K562 (cell line): ENCODE measurements around the gene NBEAL2. TPM values are rescaled to one million over a fixed set of nuclear protein-coding genes. Genes with fewer than 3 reads are reported as not detected.

Source experiments
- BCL6 ChIP-seq: fragments of 250-450 bp; sonication (Bioruptor Pico); IDR thresholded peaks from 2 replicates; pipeline ENCODE4 v1.4.0; 2020
- CLOCK ChIP-seq: fragments of 250-450 bp; sonication (Bioruptor Pico); IDR thresholded peaks from 2 replicates; pipeline ENCODE4 v1.4.0; 2020; ENCODE audit warnings: mild to moderate bottlenecking, moderate library complexity, borderline replicate concordance
- CREM ChIP-seq: IDR thresholded peaks from 2 replicates; pipeline ENCODE4 v1.6.1; 2014; ENCODE audit warnings: antibody characterized with exemption, low read depth
- EHMT2 ChIP-seq: fragments of 450-650 bp; IDR thresholded peaks from 2 replicates; pipeline ENCODE4 v1.6.1; 2018; ENCODE audit warnings: antibody characterized with exemption
- ELF4 ChIP-seq: fragments of 450-650 bp; formaldehyde crosslinking; IDR thresholded peaks from 2 replicates; pipeline ENCODE4 v1.4.0; 2022; ENCODE audit warnings: missing genetic modification characterization
- EP300 ChIP-seq: IDR thresholded peaks from 2 replicates; pipeline ENCODE4 v1.6.1; 2012; ENCODE audit warnings: low read length, improper control_type of control experiment
- KAT8 ChIP-seq: fragments of 450-650 bp; IDR thresholded peaks from 2 replicates; pipeline ENCODE4 v1.6.1; 2016; ENCODE audit warnings: low read depth, mild to moderate bottlenecking
- NR2C1 ChIP-seq, 2 experiments: fragments of 450-650 bp; IDR thresholded peaks; 2 replicates each; pipeline ENCODE4 v1.6.1; 2017; ENCODE audit warnings: mild to moderate bottlenecking in 2 of 2, antibody characterized with exemption in 1 of 2, inconsistent platforms in 1 of 2, missing compliant biosample characterization in 1 of 2, missing genetic modification characterization in 1 of 2
- PML ChIP-seq: IDR thresholded peaks from 2 replicates; pipeline ENCODE4 v1.6.1; 2012; ENCODE audit warnings: low read length, inconsistent platforms
- POLR2AphosphoS2 ChIP-seq: IDR thresholded peaks from 2 replicates; pipeline ENCODE4 v1.6.1; 2012; ENCODE audit warnings: low read length, improper control_type of control experiment
- POU5F1 ChIP-seq: fragments of 150-350 bp; IDR thresholded peaks from 2 replicates; pipeline ENCODE4 v1.6.1; 2014; ENCODE audit warnings: borderline replicate concordance, low read length, low read depth, mild to moderate bottlenecking; ENCODE audit not compliant: partially characterized antibody
- RBM15 ChIP-seq: fragments of 200-400 bp; formaldehyde crosslinking; IDR thresholded peaks from 2 replicates; pipeline ENCODE4 v1.6.1; 2018; ENCODE audit warnings: mild to moderate bottlenecking, low read length, moderate library complexity; ENCODE audit not compliant: insufficient read depth
- SMARCC2 ChIP-seq: fragments of 450-650 bp; IDR thresholded peaks from 2 replicates; pipeline ENCODE4 v1.6.1; 2017; ENCODE audit warnings: antibody characterized with exemption, moderate library complexity, mild to moderate bottlenecking, low read depth
- SUPT5H ChIP-seq: fragments of 450-650 bp; IDR thresholded peaks from 2 replicates; pipeline ENCODE4 v1.6.1; 2016
- ZNF165 ChIP-seq: fragments of 250-450 bp; sonication (Bioruptor Pico); IDR thresholded peaks from 2 replicates; pipeline ENCODE4 v1.4.0; 2020; ENCODE audit warnings: borderline replicate concordance
- ZNF551 ChIP-seq: fragments of 250-450 bp; sonication (Bioruptor Pico); IDR thresholded peaks from 2 replicates; pipeline ENCODE4 v1.5.0; 2021; ENCODE audit warnings: mild to moderate bottlenecking, moderate library complexity
- ZSCAN29 ChIP-seq: fragments of 450-650 bp; IDR thresholded peaks from 2 replicates; pipeline ENCODE4 v1.6.1; 2017
- polyA plus RNA-seq, 8 experiments: library from polyadenylated mRNA; depleted of rRNA in 4 of 8; stranded (reverse) in 5 of 8; unstranded in 3 of 8; fragments of >200 nt; fragmentation: Nextera tagmentation in 2 of 8; fragmentation: Illumina TruSeq in 1 of 8; extraction: Ambion mirVana in 2 of 8; extraction: Trizol in 1 of 8; gene quantifications; 2 replicates each; pipeline versions ENCODE4 v1.2.1 to v1.2.3, GENCODE V29; 2011 to 2014; ENCODE audit warnings: inconsistent platforms in 1 of 8, missing spikeins in 1 of 8
- total RNA-seq, 7 experiments: library from RNA; depleted of rRNA in 6 of 7; stranded (reverse); fragments of >200 nt in 6 of 7; fragmentation: Illumina TruSeq in 2 of 7; extraction: Trizol in 2 of 7; gene quantifications; 2 replicates each; pipeline versions ENCODE4 v1.2.1 to v1.2.3, GENCODE V29; 2011 to 2021; ENCODE audit warnings: low replicate concordance in 1 of 7
- TF ChIP-seq, protein P1 (sequence below): sonication (generic); formaldehyde crosslinking; IDR thresholded peaks from 2 replicates; pipeline ENCODE4 v1.8.0; 2022; ENCODE audit warnings: mild to moderate bottlenecking, missing genetic modification reagents
- TF ChIP-seq, protein P2 (sequence below): fragments of 250-450 bp; sonication (Bioruptor Pico); IDR thresholded peaks from 2 replicates; pipeline ENCODE4 v1.5.0; 2020; ENCODE audit warnings: mild to moderate bottlenecking, borderline replicate concordance
- TF ChIP-seq, protein P3 (sequence below): fragments of 250-450 bp; sonication (Bioruptor Pico); IDR thresholded peaks from 2 replicates; pipeline ENCODE4 v1.5.0; 2021
- TF ChIP-seq, protein P4 (sequence below): sonication (generic); formaldehyde crosslinking; IDR thresholded peaks from 2 replicates; pipeline ENCODE4 v1.8.0; 2022; ENCODE audit warnings: missing genetic modification reagents, mild to moderate bottlenecking, borderline replicate concordance

The NBEAL2 gene
- total and polyA plus RNA-seq, 9 of the 15 experiments (the other 6 are each of a cell fraction or from before 2014, with no cell fraction given): 0.06 to 114 (median 29.6) TPM

- TF ChIP-seq, protein P1, sequence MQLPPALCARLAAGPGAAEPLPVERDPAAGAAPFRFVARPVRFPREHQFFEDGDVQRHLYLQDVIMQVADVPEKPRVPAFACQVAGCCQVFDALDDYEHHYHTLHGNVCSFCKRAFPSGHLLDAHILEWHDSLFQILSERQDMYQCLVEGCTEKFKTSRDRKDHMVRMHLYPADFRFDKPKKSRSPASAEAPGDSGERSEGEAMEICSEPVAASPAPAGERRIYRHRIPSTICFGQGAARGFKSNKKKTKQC (CRISPR knock-in tag): peak; percentile 70
- no peak for TF ChIP-seq EHMT2
- no peak for TF ChIP-seq POLR2AphosphoS2
- TF ChIP-seq CREM: peak; percentile 67; the same call in 1 of the 2 replicates
- peak; percentile 84 for TF ChIP-seq SUPT5H
- TF ChIP-seq, protein P2, sequence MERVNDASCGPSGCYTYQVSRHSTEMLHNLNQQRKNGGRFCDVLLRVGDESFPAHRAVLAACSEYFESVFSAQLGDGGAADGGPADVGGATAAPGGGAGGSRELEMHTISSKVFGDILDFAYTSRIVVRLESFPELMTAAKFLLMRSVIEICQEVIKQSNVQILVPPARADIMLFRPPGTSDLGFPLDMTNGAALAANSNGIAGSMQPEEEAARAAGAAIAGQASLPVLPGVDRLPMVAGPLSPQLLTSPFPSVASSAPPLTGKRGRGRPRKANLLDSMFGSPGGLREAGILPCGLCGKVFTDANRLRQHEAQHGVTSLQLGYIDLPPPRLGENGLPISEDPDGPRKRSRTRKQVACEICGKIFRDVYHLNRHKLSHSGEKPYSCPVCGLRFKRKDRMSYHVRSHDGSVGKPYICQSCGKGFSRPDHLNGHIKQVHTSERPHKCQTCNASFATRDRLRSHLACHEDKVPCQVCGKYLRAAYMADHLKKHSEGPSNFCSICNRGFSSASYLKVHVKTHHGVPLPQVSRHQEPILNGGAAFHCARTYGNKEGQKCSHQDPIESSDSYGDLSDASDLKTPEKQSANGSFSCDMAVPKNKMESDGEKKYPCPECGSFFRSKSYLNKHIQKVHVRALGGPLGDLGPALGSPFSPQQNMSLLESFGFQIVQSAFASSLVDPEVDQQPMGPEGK: no peak
- TF ChIP-seq NR2C1 (IDR thresholded peaks at IDR 0.05): no peak
- no peak for TF ChIP-seq NR2C1 (tag; IDR thresholded peaks at IDR 0.05)
- no peak for TF ChIP-seq CLOCK (CRISPR knock-in tag)
- 0 out of 2 replicates have a peak, but pooled peaks have one; percentile 25 for TF ChIP-seq EP300
- peak; percentile 60; the same call in 1 of the 2 replicates for TF ChIP-seq ELF4 (CRISPR knock-in tag)
- TF ChIP-seq POU5F1: no peak
- TF ChIP-seq RBM15: no peak
- no peak for TF ChIP-seq ZNF551 (CRISPR knock-in tag)
- no peak for TF ChIP-seq KAT8
- no peak for TF ChIP-seq SMARCC2
- no peak for TF ChIP-seq BCL6 (CRISPR knock-in tag)
- no peak; the same call in 1 of the 2 replicates for TF ChIP-seq ZSCAN29
- TF ChIP-seq, protein P3, sequence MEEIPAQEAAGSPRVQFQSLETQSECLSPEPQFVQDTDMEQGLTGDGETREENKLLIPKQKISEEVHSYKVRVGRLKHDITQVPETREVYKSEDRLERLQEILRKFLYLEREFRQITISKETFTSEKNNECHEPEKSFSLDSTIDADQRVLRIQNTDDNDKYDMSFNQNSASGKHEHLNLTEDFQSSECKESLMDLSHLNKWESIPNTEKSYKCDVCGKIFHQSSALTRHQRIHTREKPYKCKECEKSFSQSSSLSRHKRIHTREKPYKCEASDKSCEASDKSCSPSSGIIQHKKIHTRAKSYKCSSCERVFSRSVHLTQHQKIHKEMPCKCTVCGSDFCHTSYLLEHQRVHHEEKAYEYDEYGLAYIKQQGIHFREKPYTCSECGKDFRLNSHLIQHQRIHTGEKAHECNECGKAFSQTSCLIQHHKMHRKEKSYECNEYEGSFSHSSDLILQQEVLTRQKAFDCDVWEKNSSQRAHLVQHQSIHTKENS: no peak
- 0 out of 2 replicates have a peak, but pooled peaks have one; percentile 45 for TF ChIP-seq ZNF165 (CRISPR knock-in tag)
- TF ChIP-seq, protein P4, sequence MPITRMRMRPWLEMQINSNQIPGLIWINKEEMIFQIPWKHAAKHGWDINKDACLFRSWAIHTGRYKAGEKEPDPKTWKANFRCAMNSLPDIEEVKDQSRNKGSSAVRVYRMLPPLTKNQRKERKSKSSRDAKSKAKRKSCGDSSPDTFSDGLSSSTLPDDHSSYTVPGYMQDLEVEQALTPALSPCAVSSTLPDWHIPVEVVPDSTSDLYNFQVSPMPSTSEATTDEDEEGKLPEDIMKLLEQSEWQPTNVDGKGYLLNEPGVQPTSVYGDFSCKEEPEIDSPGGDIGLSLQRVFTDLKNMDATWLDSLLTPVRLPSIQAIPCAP (CRISPR knock-in tag): no peak
- TF ChIP-seq PML: peak; percentile 69; the same call in 1 of the 2 replicates
Measured at GRCh38 chr3:46978985-46979944, at the start of gene NBEAL2 (continued).
